ENCODE results near the gene KCMF1. TPM values are rescaled to one million over a fixed set of nuclear protein-coding genes. Genes with fewer than 3 reads are reported as not detected.

The KCMF1 gene
- polyA plus RNA-seq, 1 of the 3 experiments (the other 2 are of a cell fraction), result 37.0 TPM

GRCh38 chr2:85048534-85048933 lies 77.6 kb downstream of the KCMF1 start (continued):
- TF ChIP-seq GATA2 (CRISPR knock-in tag; IDR thresholded peaks at IDR 0.05), result no peak

- Histone ChIP-seq H2AFZ (ENCODE audit: low read depth) (no peak overlapping the region), H3K36me3 (replicated peaks in 1 of 2; ENCODE audit: control insufficient read depth in 1 of 2, insufficient read depth in 2 of 2, low read length in 1 of 2) (peaks cover 73 to 76% of the 10 kb centered on the region in 2 experiments), H3F3A (replicated peaks; ENCODE audit: insufficient read depth) (peaks cover 13% of the 10 kb centered on the region), H3K4me3 (ENCODE audit: low read depth in 2 of 2, low read length in 1 of 2) (no peak overlapping the region), H3K9me2 (no peaks in the 10 kb centered on the region), H3K4me2 (no peak overlapping the region), H3K27me3 (ENCODE audit: insufficient read depth) (no peaks in the 10 kb centered on the region), H3K27ac (ENCODE audit: low read depth in 2 of 2, low read length in 1 of 2) (peak overlapping the region in 1 of 2 experiments; percentile 77; a peak in 2 of 4 replicates), H3K9ac (no peak overlapping the region), H4K20me1 (ENCODE audit: insufficient read depth) (no peaks in the 10 kb centered on the region), H3K79me2 (ENCODE audit: insufficient read depth) (peaks cover 11% of the 10 kb centered on the region; the same call in 1 of the 2 replicates), H3K9me3 (no peaks in the 10 kb centered on the region), H3K4me1 (ENCODE audit: control insufficient read depth in 1 of 2, insufficient read depth in 2 of 2, low read depth in 1 of 2, low read length in 1 of 2) (peaks cover 0 to 21% of the 10 kb centered on the region in 2 experiments; a peak in 2 of 4 replicates)
- 53% methylated on average over 4 of the region's 10 CpGs for WGBS (ENCODE audit: low lambda C conversion rate)
- peak; percentile 69; the same call in 1 of the 2 replicates for TF ChIP-seq MXI1 (IDR thresholded peaks at IDR 0.05; ENCODE audit: low read depth, low read length)
- TF ChIP-seq, protein P1, sequence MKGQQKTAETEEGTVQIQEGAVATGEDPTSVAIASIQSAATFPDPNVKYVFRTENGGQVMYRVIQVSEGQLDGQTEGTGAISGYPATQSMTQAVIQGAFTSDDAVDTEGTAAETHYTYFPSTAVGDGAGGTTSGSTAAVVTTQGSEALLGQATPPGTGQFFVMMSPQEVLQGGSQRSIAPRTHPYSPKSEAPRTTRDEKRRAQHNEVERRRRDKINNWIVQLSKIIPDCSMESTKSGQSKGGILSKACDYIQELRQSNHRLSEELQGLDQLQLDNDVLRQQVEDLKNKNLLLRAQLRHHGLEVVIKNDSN (IDR thresholded peaks at IDR 0.05; ENCODE audit: borderline replicate concordance, low read depth), result no peak
- 0 out of 2 replicates have a peak, but pooled peaks have one; percentile 3 for TF ChIP-seq RAD21 (IDR thresholded peaks at IDR 0.05; ENCODE audit: low read length)
- peak; percentile 70 for TF ChIP-seq FOXJ3 (CRISPR knock-in tag; IDR thresholded peaks at IDR 0.05)
- TF ChIP-seq RCOR1 (IDR thresholded peaks at IDR 0.05; ENCODE audit: low read length), result peak; percentile 74; the same call in 1 of the 2 replicates
- TF ChIP-seq POLR2AphosphoS5 (IDR thresholded peaks at IDR 0.05; ENCODE audit: low read depth, low read length), result 0 out of 2 replicates have a peak, but pooled peaks have one; percentile 25
- TF ChIP-seq REST (IDR thresholded peaks at IDR 0.05; ENCODE audit: low read depth, low read length), result no peak
- TF ChIP-seq FOSL2 (IDR thresholded peaks at IDR 0.05; ENCODE audit: borderline replicate concordance, low read depth), result no peak
- peak; percentile 88 for TF ChIP-seq GATA2 (CRISPR knock-in tag; IDR thresholded peaks at IDR 0.05)
- peak in 1 of 2 experiments; percentile 58; a peak in 1 of 4 replicates for TF ChIP-seq EP300 (IDR thresholded peaks at IDR 0.05; ENCODE audit: borderline replicate concordance in 1 of 2, low read depth in 1 of 2, low read length in 1 of 2)
- TF ChIP-seq CHD2 (IDR thresholded peaks at IDR 0.05; ENCODE audit: low read length, partially characterized antibody), result peak; percentile 50
- no peak for TF ChIP-seq TCF12 (IDR thresholded peaks at IDR 0.05)
- TF ChIP-seq YY1 (IDR thresholded peaks at IDR 0.05; ENCODE audit: low read depth), result no peak
- POLR2A ChIA-PET, result interaction anchor here (1.2 kb wide), 1 partner anchor 78 kb away, joined by 3 read pairs; the partner anchor contains the start of gene KCMF1
- CTCF ChIA-PET, result interaction anchor here (0.7 to 2.3 kb wide), 11 partner anchors 10 to 251 kb away, joined by 3 to 12 read pairs (median 3); partner anchors contain the start of gene TCF7L1
- DNase-seq, result peak; percentile 52
These were observed 78.3 kb downstream of the KCMF1 start for GRCh38 chr2:85049236-85049635.
